SU-DHL-6 (cell line): ENCODE results near the gene EHD4.

Experiments used
- CTCF ChIP-seq: fragments of 200-600 bp; sonication (generic); IDR thresholded peaks from one replicate; pipeline ENCODE4 v1.5.1; 2017; ENCODE audit warnings: antibody characterized with exemption, mild to moderate bottlenecking, low read length, moderate library complexity; ENCODE audit not compliant: insufficient read depth, poor library complexity, severe bottlenecking
- EZH2phosphoT487 ChIP-seq: fragments of 200-600 bp; sonication (generic), shearing (Covaris generic); conservative IDR thresholded peaks from 2 replicates; pipeline ENCODE4 v1.6.1; 2018; ENCODE audit warnings: mild to moderate bottlenecking, antibody characterized with exemption, low read length, moderate library complexity, mixed read lengths

GRCh38 chr15:41858756-41859155, 113.6 kb downstream of the EHD4 start:
- TF ChIP-seq CTCF: no peak
- no peak for TF ChIP-seq EZH2phosphoT487
